ENCODE data around the gene TANC1. TPM values are rescaled to one million over a fixed set of nuclear protein-coding genes. Genes with fewer than 3 reads are reported as not detected.
A peak's percentile ranks its signal among the peaks of the same experiment; 100 is the strongest.

Gene TANC1
- total RNA-seq, 2 donors from 2014 or later: 70.1 to 86.1 TPM

DNA sequence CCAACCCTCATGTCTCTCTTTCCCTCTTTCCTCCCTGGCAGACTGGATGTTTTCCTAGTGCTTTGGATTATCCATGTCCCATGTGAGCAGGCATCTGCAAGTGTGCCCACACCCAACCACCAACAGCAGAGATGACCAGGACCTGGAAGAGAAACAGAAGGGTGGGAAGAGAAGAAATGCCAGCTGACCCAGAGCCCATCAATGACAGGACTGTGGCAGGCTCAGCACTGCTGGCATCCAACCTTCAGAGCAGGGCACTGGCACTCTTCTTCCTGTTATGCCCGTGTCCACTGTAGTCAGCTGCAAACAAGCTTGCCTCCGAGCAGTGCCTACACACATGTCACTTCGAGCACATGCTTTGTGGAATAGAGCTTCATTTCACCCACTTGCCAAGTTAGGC lies 121.1 kb downstream of the TANC1 start:
- H3K4me1 ChIP-seq (ENCODE audit: control insufficient read depth in 1 of 2, low read depth in 2 of 2): peaks cover 68 to 100% of the 10 kb centered on the region in 2 donors
- H3K36me3 ChIP-seq: no peaks in the 10 kb centered on the region
- H3K27me3 ChIP-seq (replicated peaks; ENCODE audit: insufficient read depth): no peaks in the 10 kb centered on the region
- no peak overlapping the region for H3K4me3 ChIP-seq
- TF ChIP-seq, protein P1, sequence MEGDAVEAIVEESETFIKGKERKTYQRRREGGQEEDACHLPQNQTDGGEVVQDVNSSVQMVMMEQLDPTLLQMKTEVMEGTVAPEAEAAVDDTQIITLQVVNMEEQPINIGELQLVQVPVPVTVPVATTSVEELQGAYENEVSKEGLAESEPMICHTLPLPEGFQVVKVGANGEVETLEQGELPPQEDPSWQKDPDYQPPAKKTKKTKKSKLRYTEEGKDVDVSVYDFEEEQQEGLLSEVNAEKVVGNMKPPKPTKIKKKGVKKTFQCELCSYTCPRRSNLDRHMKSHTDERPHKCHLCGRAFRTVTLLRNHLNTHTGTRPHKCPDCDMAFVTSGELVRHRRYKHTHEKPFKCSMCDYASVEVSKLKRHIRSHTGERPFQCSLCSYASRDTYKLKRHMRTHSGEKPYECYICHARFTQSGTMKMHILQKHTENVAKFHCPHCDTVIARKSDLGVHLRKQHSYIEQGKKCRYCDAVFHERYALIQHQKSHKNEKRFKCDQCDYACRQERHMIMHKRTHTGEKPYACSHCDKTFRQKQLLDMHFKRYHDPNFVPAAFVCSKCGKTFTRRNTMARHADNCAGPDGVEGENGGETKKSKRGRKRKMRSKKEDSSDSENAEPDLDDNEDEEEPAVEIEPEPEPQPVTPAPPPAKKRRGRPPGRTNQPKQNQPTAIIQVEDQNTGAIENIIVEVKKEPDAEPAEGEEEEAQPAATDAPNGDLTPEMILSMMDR (IDR thresholded peaks at IDR 0.05): no peak
- DNase-seq (ENCODE audit: low spot score) (no peak), ATAC-seq (ENCODE audit: insufficient number of reproducible peaks, low FRiP score, low read depth) (no peak)
- H3K27ac ChIP-seq: peak overlapping the region; percentile 88 to 95
- H3K9me3 ChIP-seq: no peaks in the 10 kb centered on the region

- DNase-seq (ENCODE audit: low spot score) (no peak), ATAC-seq (ENCODE audit: insufficient number of reproducible peaks, low FRiP score, low read depth) (peak; percentile 65)
- peaks cover 71 to 97% of the 10 kb centered on the region in 2 donors for H3K4me1 ChIP-seq (ENCODE audit: control insufficient read depth in 1 of 2, low read depth in 2 of 2)
- H3K36me3 ChIP-seq: no peaks in the 10 kb centered on the region
- no peaks in the 10 kb centered on the region for H3K27me3 ChIP-seq (replicated peaks; ENCODE audit: insufficient read depth)
- no peaks in the 10 kb centered on the region for H3K9me3 ChIP-seq
- TF ChIP-seq, protein P1 (IDR thresholded peaks at IDR 0.05): no peak
- peak overlapping the region; percentile 53 for H3K4me3 ChIP-seq
- H3K27ac ChIP-seq: peak overlapping the region; percentile 88 to 95
These were observed 122.2 kb downstream of the TANC1 start for GRCh38 chr2:159090514-159091201.

DNA sequence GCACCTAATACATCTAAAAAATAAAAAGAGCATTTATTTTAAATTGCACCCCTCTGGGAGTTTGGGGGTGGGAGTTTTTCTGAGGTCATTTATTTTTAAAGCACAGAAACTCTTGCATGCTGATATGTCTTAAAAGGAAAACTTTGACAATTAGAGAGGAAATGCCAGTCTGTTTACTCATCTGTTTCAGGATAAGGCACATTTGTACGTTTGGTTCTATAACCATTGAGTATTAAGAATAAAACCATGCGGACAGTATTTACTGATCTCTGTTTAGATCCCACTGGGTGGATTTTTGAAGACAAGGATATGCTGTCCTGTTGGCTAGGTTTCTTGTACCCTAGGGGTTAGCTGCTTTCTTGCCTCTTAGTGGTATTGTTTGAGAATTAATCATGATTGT lies 122.9 kb downstream of the TANC1 start:
- Histone ChIP-seq H3K27me3 (replicated peaks; ENCODE audit: insufficient read depth) (no peaks in the 10 kb centered on the region), H3K27ac (peak overlapping the region; percentile 88 to 95), H3K4me3 (peak overlapping the region; percentile 53), H3K36me3 (no peaks in the 10 kb centered on the region), H3K4me1 (ENCODE audit: control insufficient read depth in 1 of 2, low read depth in 2 of 2) (peaks cover 68 to 89% of the 10 kb centered on the region in 2 donors), H3K9me3 (no peaks in the 10 kb centered on the region)
- DNase-seq (ENCODE audit: low spot score): no peak
- ATAC-seq (ENCODE audit: insufficient number of reproducible peaks, low FRiP score, low read depth): peak; percentile 39
- TF ChIP-seq, protein P1 (IDR thresholded peaks at IDR 0.05): no peak

- H3K27ac ChIP-seq: peak overlapping the region; percentile 88 to 95
- no peaks in the 10 kb centered on the region for H3K36me3 ChIP-seq
- TF ChIP-seq, protein P1 (IDR thresholded peaks at IDR 0.05): no peak
- ATAC-seq (ENCODE audit: insufficient number of reproducible peaks, low FRiP score, low read depth): no peak
- H3K9me3 ChIP-seq: no peaks in the 10 kb centered on the region
- no peak for DNase-seq (ENCODE audit: low spot score)
- H3K4me1 ChIP-seq (ENCODE audit: control insufficient read depth in 1 of 2, low read depth in 2 of 2): peaks cover 67 to 83% of the 10 kb centered on the region in 2 donors
- peak overlapping the region; percentile 53 for H3K4me3 ChIP-seq
- H3K27me3 ChIP-seq (replicated peaks; ENCODE audit: insufficient read depth): no peaks in the 10 kb centered on the region
These were observed 123.5 kb downstream of the TANC1 start for GRCh38 chr2:159091976-159092375.

DNA sequence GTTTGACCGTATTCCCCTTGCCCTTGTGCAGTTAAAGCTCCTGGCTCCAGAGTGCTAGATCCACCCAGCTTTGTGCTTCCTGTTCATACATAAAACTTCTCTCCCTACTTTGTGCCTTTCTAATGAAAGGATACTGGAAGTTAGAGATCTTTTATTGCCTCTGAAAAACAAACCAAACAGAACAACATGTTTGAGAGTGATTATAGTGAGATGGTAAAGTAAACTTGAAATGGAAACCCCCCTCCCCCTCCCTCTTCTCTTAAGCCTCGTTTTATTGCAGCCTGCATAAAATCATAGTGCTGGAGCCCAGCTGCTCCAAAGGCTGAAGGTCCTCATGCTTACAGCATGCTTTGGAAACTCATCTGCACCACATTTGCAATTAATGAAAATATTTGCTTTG lies 125.1 kb downstream of the TANC1 start:
- ATAC-seq (ENCODE audit: insufficient number of reproducible peaks, low FRiP score, low read depth) (no peak), DNase-seq (ENCODE audit: low spot score) (no peak)
- Histone ChIP-seq H3K4me1 (ENCODE audit: control insufficient read depth in 1 of 2, low read depth in 2 of 2) (peaks cover 70 to 73% of the 10 kb centered on the region in 2 donors), H3K4me3 (no peak overlapping the region), H3K36me3 (no peaks in the 10 kb centered on the region), H3K27ac (peak overlapping the region; percentile 88 to 95), H3K27me3 (replicated peaks; ENCODE audit: insufficient read depth) (no peaks in the 10 kb centered on the region), H3K9me3 (no peaks in the 10 kb centered on the region)
- TF ChIP-seq, protein P1 (IDR thresholded peaks at IDR 0.05): no peak

Data from thoracic aorta (tissue), 2 donors.